Neural cell (in vitro differentiated cells): ENCODE results near the gene PALMD. TPM values are rescaled to one million over a fixed set of nuclear protein-coding genes. Genes with fewer than 3 reads are reported as not detected.

Experiments used
- H2AFZ ChIP-seq: fragments of 200-600, 300-800 bp; sonication (generic), shearing (Covaris generic); 2 replicates; pipeline ENCODE4 v1.6.0; 2014; ENCODE audit warnings: low read depth, mild to moderate bottlenecking, antibody characterized with exemption, low read length, moderate library complexity
- H3F3A ChIP-seq: fragments of 200-600 bp; shearing (Covaris generic); 2 replicates; pipeline ENCODE4 v1.6.1; 2016; ENCODE audit warnings: mild to moderate bottlenecking, moderate library complexity, mixed read lengths, antibody characterized with exemption, low read length; ENCODE audit not compliant: insufficient read depth, poor library complexity, severe bottlenecking
- H3K27ac ChIP-seq: fragments of 200-600, 300-800 bp; sonication (generic), shearing (Covaris generic); 2 replicates; pipeline ENCODE4 v1.5.1; 2014; ENCODE audit warnings: mild to moderate bottlenecking, low read length, moderate library complexity
- H3K27me3 ChIP-seq: fragments of 300-800, 200-600 bp; sonication (generic), shearing (Covaris generic); 2 replicates; pipeline ENCODE4 v1.6.0; 2014; ENCODE audit warnings: mild to moderate bottlenecking, low read depth, low read length, moderate library complexity; ENCODE audit not compliant: insufficient read depth
- H3K36me3 ChIP-seq: fragments of 300-800, 200-600 bp; sonication (generic), shearing (Covaris generic); 2 replicates; pipeline ENCODE4 v1.5.1; 2014; ENCODE audit warnings: mild to moderate bottlenecking, antibody characterized with exemption, low read length, moderate library complexity; ENCODE audit not compliant: insufficient read depth
- H3K4me2 ChIP-seq: fragments of 300-800, 200-600 bp; sonication (generic), shearing (Covaris generic); 2 replicates; pipeline ENCODE4 v1.6.0; 2014; ENCODE audit warnings: mild to moderate bottlenecking, low read length
- H3K4me3 ChIP-seq: fragments of 300-800, 200-600 bp; sonication (generic), shearing (Covaris generic); 2 replicates; pipeline ENCODE4 v1.5.1; 2014; ENCODE audit warnings: mild to moderate bottlenecking, low read length, moderate library complexity
- H3K79me2 ChIP-seq: fragments of 200-600 bp; shearing (Covaris generic); replicated peaks from 2 replicates; pipeline ENCODE4 v1.6.0; 2014; ENCODE audit warnings: mild to moderate bottlenecking, low read length, moderate library complexity; ENCODE audit not compliant: insufficient read depth
- H3K9ac ChIP-seq: fragments of 300-800, 200-600 bp; sonication (generic), shearing (Covaris generic); 2 replicates; pipeline ENCODE4 v1.6.1; 2016; ENCODE audit warnings: mild to moderate bottlenecking, low read length, mixed read lengths
- H3K9me2 ChIP-seq: fragments of 200-600 bp; shearing (Covaris generic); 2 replicates; pipeline ENCODE4 v1.6.1; 2016; ENCODE audit warnings: mild to moderate bottlenecking, low read length, mixed read lengths; ENCODE audit not compliant: insufficient read depth
- H3K9me3 ChIP-seq: fragments of 200-600, 300-800 bp; sonication (generic), shearing (Covaris generic); 2 replicates; pipeline ENCODE4 v1.6.1; 2016; ENCODE audit warnings: mild to moderate bottlenecking, mixed run types, low read length, moderate library complexity, mixed read lengths
- H4K20me1 ChIP-seq: fragments of 200-600 bp; shearing (Covaris generic); 2 replicates; pipeline ENCODE4 v1.6.1; 2016; ENCODE audit warnings: mild to moderate bottlenecking, mixed run types; ENCODE audit not compliant: insufficient read depth
- CTCF ChIP-seq: fragments of 450-650 bp; IDR thresholded peaks from 2 replicates; pipeline ENCODE4 v1.5.1; 2014; ENCODE audit warnings: antibody characterized with exemption, mild to moderate bottlenecking, moderate library complexity; ENCODE audit not compliant: poor library complexity, severe bottlenecking
- EP300 ChIP-seq: fragments of 450-650 bp; conservative IDR thresholded peaks from 2 replicates; pipeline ENCODE4 v1.6.1; 2014; ENCODE audit warnings: antibody characterized with exemption, mild to moderate bottlenecking, moderate library complexity; ENCODE audit not compliant: poor library complexity, severe bottlenecking
- EZH2 ChIP-seq: fragments of 200-600, 300-800 bp; shearing (Covaris generic), sonication (generic); IDR thresholded peaks from 2 replicates; pipeline ENCODE4 v1.6.1; 2014; ENCODE audit warnings: antibody characterized with exemption, low read length, borderline replicate concordance, mild to moderate bottlenecking; ENCODE audit not compliant: insufficient read depth, poor library complexity, severe bottlenecking
- MXI1 ChIP-seq: fragments of 450-650 bp; conservative IDR thresholded peaks from 2 replicates; pipeline ENCODE4 v1.6.1; 2014; ENCODE audit warnings: antibody characterized with exemption, mild to moderate bottlenecking; ENCODE audit not compliant: poor library complexity, severe bottlenecking
- POLR2AphosphoS5 ChIP-seq: IDR thresholded peaks from 2 replicates; pipeline ENCODE4 v1.6.1; 2012
- RAD21 ChIP-seq: fragments of 450-650 bp; conservative IDR thresholded peaks from 2 replicates; pipeline ENCODE4 v1.6.1; 2014; ENCODE audit warnings: antibody characterized with exemption, mild to moderate bottlenecking, moderate library complexity
- REST ChIP-seq: IDR thresholded peaks from 2 replicates; pipeline ENCODE4 v1.6.1; 2012; ENCODE audit warnings: borderline replicate concordance
- SMC3 ChIP-seq: fragments of 450-650 bp; conservative IDR thresholded peaks from 2 replicates; pipeline ENCODE4 v1.6.1; 2014; ENCODE audit warnings: antibody characterized with exemption, mild to moderate bottlenecking, moderate library complexity; ENCODE audit not compliant: poor library complexity
- TAF1 ChIP-seq: IDR thresholded peaks from 2 replicates; pipeline ENCODE4 v1.6.1; 2012; ENCODE audit warnings: low read depth
- polyA plus RNA-seq: library from polyadenylated mRNA; depleted of rRNA; stranded (reverse); fragments of >200 nt; gene quantifications from 2 replicates; pipeline ENCODE4 v1.2.3, GENCODE V29; 2014

The PALMD gene
- polyA plus RNA-seq, 1 donor from 2014 or later = 19.4 TPM

GRCh38 chr1:99726818-99727217 is 80.9 kb downstream of the PALMD start:
- Histone ChIP-seq H3K79me2 (no peaks in the 10 kb centered on the region), H3K27me3 (no peaks in the 10 kb centered on the region), H3K4me3 (no peak overlapping the region), H3K9me2 (no peaks in the 10 kb centered on the region), H3K36me3 (no peaks in the 10 kb centered on the region), H3K4me2 (no peak overlapping the region), H3K27ac (no peak overlapping the region), H3F3A (no peaks in the 10 kb centered on the region), H4K20me1 (no peaks in the 10 kb centered on the region), H2AFZ (no peak overlapping the region), H3K9me3 (no peaks in the 10 kb centered on the region), H3K9ac (no peak overlapping the region)
- TF ChIP-seq MXI1 (no peak), TAF1 (no peak), SMC3 (no peak), CTCF (no peak), RAD21 (no peak), EZH2 (no peak)

GRCh38 chr1:99727575-99728185 is 81.8 kb downstream of the PALMD start:
- Histone ChIP-seq H4K20me1 (no peaks in the 10 kb centered on the region), H3K36me3 (no peaks in the 10 kb centered on the region), H3K4me3 (no peak overlapping the region), H3K9me3 (no peaks in the 10 kb centered on the region), H3K4me2 (no peak overlapping the region), H3K27ac (peak overlapping the region; percentile 45), H3F3A (no peaks in the 10 kb centered on the region), H2AFZ (no peak overlapping the region), H3K9me2 (no peaks in the 10 kb centered on the region), H3K9ac (no peak overlapping the region), H3K79me2 (no peaks in the 10 kb centered on the region), H3K27me3 (no peaks in the 10 kb centered on the region)
- no peak for TF ChIP-seq POLR2AphosphoS5
- no peak for TF ChIP-seq MXI1
- TF ChIP-seq EP300 = no peak
- TF ChIP-seq REST = no peak
- TF ChIP-seq EZH2 = no peak
